ENCODE measurements around the gene TPRG1L.
"Not testable (repeated sequence)": the region's sequence is repeated elsewhere in the genome, so short reads cannot be mapped to it uniquely, and the experiment has no call there.

Gene TPRG1L

DNA sequence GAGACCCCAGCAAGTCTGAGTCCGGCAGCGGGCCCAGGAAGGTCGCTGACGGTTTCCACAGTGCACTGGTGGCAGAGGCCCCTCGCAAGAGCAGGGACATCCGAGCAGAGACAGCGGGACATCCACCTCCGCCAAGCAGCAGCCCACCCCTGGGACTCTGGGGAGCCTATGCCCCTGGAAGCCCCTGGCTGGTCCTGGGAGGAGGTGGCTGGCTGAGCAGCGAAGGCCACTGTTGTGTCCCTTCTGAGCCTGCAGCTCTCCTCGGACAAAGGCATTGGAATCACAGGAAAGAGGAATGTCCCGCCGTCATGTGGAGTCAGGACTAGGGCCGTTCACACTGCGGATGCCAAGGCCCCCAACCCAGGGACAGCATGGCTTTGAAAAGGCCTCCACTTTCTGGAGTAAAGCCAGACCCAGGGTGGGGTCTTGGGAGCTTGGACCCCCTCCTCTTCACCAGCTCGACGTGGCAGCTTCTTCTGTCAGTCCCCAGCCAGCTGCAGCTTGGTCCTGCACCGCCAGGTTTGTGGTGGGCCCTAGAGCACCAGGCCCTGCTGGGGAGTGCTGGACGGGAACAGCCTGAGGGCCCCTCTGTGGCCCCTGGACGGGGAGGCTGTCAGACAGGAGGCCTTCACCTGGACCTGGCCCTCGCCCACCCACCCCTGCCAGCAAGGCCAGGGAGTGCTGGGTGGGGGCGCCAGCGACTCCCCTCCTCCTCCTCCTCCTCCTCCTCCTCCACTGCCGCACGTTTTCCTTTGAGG is 14.9 kb upstream of the TPRG1L start:
- no peak for DNase-seq

DNA sequence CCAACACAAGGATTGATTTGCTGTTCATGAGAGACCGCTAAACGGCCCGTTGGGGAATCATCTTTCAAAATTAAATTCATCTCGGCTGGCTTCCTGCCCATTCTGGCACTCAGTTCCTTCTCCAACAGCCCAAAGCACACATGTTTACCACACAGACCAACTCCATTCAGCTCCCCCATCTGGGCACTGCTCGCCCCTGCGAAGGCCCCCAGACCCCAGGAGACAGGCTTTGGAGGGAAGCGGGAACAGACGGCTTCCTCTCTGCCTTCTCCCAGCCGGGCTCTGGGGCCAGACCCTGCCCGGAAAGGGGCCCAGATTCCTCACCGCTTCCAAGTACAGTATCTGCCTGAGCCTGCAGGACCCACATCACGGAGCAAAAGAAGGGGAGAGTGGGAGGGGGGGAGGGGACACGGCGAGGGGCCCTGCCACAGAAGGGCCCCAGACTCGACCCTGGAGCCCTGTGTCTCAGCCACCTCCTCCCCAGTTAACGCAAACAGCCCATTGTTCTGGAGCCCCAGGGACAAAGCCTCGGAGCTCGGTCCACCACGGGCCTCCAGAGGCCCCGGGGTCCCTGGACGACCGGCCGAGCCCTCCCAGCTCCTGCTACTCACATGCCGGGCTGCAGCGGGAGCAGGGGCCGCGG is 14.2 kb upstream of the TPRG1L start:
- DNase-seq = no peak

DNA sequence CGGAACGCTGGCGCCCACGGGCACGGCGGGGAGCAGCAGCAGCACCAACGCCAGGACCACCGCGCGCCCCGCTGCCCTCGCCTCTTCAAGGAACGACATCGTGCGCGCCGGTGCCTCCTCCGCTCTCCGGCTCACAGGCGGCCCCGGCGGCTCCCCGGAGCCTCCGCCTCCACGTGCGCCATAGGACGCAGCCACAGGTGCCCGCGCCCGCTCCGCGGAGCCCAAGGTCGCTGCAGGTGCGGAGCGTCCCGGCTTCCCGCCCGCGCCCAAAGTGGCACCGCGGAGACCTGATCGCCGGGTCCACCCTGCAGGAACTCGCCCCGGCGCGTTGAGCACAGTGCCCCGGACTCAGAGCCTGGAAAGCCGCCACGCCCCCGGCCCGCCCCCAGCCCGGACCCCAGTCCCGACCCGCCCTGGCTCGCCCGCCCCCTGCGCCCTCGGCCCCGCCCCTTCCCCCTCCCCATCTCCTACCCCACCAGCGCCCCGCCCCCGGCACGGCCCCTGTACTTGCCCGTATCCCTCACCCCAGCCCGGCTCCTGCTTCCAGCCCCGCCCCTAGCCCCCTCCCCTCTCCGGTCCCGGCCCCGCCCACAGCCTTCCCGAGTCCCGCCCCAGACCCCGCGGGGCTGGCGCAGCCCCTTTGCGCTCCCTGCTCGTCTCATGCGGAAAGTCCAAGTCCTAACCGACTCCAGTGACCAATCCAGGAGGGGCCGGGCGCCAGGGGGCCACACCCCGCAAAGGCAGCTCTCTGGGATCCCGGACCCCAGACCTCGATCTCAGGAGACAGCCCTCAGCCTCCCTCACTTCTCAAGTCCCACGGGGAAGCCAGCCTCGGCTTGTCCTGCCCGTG is 13.4 kb upstream of the TPRG1L start, which contains the start of gene MEGF6:
TSS of gene MEGF6 (minus strand) at position 339 of the 850 bp plus-strand sequence. CDS start at position 99, 240 bp downstream.
- no peak for DNase-seq

DNA sequence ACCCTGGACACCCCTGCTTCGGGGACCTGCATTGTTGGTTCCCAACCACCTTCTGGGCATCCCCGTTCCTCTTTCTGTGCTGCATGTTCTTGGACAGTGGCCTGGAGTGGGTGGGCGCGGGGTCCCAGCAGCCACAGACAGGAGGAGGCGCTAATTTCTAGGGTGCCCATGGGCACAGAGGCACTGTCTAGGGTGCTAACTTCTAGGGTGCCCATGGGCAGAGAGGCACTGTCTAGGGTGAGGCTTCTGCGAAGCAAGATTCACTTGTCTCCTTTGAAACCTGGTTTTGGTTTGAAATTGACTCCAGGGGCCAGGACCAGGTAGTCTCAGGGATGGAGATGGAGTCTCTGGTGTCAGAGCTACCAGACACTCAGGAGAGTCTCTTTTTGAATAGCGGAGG is 12.7 kb upstream of the TPRG1L start:
- DNase-seq = no peak

DNA sequence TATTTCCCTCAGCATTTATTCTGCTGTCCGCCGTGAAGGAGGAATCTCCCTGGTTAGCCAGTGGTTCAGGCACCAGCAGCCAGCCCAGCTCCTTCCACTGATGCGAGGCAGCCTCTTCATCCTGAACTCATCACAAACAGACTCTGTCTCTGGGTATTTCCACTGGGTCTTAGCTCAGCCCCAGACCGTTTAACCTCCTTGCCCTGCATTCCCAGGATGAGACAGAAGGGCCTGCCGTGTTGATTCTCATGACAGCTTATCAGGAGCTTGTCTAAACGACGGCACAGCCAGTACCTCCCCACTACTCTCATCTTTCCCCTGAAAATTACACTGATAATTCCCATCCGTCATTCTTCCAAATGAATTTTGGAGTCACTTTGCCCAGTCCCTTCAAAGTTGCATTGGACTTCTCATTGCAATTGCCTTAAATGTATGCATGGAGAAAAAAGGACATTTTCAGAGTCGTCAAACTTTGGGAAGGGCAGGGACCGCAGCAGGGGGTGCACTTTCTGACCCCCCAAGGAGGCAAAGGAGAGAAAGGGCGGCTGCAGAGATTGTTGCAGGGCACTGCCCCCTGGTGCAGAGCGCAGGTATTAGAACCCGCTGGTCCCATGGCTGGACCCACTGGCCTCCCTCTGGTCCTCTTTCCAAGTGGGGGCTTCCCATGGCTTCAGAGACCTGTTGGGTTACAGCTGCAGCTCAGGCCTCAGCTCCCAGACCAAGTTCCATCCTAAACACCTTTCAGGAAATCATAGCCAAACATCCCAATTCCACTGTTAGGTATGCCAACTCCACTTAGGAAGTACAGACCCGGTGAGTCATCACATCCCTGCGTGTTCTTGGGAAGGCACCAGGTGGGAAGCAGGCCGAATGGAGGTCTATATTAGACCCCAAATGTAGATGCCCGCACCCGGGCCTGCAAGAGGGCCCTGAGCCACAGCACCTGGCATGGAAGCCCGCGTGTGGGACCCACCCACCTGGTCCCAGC is 9.8 kb upstream of the TPRG1L start:
- DNase-seq = no peak

DNA sequence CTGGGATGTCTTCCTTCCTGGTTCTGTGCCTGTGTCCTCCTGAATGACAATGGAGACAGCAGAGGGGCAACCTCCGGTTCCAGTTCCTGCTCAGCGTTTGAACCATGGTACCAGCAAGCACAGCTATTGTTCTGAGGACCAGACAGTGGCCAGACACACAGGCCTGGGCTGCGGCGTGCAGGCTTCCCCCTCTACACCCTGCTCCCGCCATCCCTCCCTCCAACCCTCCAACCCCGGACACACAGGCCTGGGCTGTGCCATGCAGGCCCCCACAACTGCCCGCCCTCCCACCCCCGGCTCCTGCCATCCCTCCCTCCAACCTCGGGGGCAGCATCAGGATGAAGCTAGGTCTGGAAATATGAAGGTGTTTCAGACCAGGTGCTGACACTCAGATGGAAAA is 8.0 kb upstream of the TPRG1L start:
- no peak for DNase-seq

DNA sequence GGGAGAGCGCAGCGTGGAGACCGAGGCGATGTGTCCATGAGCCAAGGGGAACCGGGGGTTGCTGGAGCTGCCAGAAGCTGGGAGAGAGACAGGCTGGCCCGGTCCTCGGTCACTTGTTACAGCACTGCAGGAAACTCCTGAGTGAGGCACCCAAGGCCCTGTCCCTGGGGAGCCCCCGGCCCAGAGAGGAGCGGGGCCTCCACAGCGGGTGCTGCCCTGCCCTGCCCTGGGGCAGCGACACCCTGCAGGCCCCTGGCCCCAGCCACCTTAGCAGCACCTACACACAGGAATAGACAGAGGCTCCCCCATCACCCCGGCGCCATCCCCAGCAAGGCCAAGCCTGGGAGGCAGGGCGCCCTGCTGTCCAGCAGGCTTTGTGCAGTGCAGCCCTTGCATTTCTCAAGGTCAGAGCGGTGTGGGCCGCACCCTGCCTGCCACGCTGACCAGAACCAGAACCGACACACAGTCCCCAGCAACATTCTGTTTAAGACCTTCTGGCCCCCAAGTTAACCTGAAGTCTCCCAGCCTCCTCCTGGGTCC is 6.9 kb upstream of the TPRG1L start:
- no peak for DNase-seq

DNA sequence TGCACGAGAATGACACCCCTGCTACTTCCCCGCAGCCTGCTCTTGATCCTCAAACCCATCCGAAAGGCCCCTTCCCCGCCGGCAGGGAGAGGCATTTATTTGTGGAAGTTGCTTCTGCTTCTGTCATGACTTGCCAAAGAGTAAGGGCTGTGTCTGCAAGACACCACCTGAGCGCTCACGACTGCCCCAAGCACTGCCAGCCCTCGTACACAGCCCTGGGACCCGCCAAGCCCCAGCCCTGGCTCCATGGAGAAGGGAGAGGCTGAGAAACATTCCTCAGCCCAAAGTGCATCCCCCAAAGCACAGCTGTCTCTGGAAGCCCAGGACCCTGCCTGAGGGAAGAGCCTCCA is 6.3 kb upstream of the TPRG1L start:
- no peak for DNase-seq

DNA sequence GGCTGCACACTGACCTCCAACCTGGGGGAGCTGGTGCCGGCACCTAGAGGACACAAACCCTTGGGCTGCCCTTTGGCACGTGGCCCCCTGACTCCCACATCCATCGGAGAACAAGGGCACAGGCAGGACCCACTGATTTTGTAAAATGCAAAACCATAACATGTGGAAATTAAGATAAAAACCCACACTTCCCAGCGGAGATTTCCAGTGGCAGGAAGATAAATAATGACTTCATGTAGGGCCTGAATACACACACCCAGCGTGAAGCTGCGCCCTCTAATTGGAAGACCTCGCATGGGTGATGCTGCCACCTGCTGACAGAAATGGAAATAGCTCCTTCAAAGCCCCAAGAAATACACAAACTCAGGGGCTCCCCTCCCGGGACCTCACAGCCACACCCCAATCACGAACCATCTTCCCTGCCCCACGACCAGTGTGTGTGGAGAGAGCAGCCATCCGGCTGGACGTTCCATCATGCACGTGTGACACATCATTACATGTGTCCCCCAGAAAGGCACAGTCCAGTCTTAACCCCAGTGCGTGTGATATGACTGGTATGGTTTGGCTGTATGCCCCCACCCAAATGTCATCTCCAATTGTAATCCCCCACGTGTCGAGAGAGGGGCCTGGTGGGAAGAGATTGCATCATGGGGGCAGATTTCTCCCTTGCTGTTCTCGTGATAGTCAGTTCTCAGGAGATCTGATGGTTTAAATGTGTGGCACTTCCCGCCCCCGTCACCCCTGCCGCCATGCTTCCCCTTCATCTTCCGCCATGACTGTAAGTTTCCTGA is 5.7 kb upstream of the TPRG1L start:
- peak; percentile 47 for DNase-seq

DNA sequence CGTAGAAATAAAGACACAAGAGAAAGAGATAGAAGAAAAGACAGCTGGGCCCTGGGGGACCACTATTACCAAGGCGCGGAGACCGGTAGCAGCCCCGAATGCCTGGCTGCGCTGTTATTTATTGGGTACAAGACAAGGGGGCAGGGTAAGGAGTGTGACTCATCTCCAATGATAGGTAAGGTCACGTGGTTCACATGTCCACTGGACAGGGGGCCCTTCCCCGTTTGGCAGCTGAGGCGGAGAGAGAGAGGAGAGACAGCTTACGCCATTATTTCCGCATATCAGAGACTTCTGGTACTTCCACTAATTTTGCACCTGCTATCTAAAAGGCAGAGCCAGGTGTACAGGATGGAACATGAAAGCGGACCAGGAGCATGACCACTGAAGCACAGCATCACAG is 4.1 kb upstream of the TPRG1L start:
- DNase-seq = no peak

DNA sequence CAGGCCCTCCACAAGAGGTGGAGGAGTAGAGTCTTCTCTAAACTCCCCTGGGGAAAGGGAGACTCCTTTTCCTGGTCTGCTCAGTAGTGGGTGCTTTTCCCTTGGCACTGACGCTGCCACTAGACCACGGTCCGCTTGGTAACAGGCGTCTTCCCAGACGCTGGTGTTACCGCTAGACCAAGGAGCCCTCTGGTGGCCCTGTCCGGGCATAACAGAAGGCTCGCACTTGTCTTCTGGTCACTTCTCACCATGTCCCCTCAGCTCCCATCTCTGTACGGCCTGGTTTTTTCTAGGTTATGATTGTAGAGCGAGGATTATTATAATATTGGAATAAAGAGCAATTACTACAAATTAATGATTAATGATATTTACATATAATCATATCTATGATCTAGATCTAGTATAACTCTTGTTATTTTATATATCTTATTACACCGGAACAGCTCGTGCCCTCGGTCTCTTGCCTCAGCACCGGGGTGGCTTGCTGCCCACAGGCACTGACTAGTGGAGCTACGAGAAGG is 3.6 kb upstream of the TPRG1L start:
- DNase-seq = not testable (repeated sequence)

DNA sequence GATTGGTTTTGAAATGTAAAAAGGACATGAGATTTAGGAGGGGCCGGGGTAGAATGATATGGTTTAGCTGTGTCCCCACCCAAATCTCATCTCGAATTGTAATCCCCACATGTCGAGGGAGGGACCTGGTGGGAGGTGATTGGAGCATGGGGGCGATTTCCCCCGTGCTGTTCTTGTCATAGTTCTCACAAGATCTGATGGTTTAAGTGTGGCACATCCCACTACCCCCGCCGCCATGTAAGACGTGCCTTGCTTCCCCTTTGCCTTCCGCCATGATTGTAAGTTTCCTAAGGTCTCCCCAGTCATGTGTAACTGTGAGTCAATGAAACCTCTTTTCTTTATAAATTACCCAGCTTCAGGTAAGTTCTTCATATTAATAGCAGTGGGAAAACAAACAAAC is 2.7 kb upstream of the TPRG1L start:
- not testable (repeated sequence) for DNase-seq

DNA sequence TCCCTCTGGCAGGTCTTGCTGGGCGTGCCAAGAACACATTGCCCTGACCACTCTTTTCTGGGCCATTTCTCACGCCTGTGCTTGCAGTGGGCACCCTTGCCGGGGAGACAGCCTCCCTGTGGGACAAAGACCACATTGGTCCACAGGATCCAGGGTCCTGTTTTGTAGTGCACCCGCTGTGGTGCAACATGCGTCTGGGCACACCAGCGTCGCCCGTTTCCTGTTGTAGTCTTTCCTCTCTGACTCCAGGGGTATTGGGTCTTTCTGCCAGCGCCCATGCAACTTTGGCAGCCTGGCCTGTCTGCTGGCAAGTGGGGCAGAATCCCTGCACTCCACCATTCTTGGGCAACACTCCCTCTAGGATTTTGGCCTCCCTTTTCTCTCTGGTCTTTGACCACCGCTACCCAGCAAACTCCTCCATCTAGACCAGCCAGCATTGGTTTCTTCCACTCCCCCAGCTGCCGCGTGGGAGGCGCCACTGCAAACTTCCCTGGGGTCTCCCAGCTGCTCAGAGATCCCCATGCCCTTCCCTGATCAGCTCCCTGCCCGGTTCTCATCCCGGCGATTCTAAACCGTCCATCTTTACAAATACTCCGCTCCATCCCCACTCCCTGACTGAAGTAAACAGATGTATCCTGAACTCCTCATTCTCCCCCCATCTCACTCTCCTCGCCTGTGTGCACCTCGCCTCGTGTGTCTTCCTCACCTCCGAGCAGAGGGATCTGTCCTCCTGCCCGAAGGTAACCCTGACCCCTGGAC is 1.2 kb upstream of the TPRG1L start:
- DNase-seq = no peak

DNA sequence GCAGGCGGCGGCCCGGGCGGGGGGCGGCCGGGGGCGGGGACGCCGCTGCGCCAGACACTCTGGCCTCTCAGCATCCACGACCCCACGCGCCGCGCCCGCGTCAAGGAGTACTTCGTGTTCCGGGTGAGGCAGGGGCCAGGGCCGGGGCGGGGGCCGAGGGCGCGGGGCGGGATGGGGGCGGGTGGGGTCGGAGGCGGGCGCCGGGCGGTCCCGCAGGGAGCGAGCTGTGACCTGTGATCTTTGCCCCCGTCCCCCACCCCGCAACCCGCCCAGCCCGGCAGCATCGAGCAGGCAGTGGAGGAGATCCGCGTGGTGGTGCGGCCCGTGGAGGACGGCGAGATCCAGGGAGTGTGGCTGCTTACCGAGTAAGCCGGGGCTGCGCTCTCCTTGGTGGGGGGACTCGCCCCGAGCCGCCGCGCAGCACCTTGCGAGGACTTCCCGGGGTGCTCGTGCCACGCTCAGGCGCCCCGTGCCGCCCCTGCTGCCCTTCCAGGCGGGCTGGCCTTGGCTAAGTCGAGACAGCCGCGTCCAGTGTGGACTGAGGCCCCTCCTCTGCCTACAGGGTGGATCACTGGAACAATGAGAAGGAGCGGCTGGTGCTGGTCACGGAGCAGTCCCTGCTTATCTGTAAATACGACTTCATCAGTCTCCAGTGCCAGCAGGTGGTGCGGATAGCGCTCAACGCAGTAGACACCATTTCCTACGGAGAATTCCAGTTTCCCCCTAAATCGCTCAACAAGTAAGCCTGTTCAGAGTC is 514 bp downstream of the TPRG1L start:
- DNase-seq = no peak

DNA sequence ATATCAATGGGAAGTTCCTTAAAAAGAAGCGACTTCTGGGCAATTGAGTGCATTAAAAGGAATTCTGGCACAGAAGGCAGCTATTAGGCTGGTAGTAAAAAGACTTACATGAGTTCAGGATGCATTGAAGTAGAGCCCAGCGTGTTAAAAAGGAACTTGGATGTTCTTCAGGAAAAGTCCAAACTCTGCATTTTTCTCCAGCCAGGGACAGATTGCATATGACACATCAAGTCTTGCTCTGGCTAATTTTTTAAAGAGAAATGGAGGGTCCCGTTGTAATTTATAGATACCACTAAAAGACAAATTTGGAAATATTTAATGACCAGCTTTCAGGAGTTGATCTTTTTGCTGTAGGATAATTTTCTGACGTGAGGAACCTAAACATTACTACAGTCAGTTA is 1.2 kb downstream of the TPRG1L start:
- no peak for DNase-seq

DNA sequence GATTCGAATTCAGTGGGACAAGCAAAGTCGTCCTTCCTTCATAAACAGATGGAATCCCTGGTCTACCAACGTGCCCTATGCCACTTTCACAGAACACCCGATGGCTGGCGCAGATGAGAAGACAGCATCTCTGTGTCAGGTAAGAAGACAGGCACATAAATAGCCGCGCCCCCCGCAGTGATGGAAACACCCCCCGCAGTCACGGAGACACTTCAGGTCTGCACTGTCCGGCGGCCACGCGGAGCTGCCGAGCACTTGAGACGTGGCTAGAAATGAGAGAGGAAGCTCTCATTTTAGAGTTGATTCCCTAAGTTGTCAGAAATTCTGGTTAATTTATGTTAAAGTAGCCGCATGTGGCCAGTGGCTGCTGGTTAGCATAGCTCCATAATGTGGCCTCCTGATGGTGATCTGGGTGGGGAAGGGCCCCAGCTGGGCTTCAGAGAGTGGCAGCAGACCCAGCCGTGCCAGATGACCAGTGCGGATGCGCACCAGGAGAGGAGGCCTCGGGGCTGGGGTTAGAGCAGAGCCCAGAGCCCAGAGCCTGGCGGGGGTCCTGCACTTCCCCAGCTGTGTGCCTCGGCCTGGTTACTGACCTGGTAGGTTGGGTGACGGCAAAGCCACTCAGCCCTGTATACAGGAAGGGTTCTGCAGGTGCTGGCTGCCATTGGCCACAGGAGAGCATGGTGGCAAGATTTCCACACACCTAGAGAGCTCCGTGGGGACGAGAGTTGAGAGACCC is 2.9 kb downstream of the TPRG1L start:
- no peak for DNase-seq

DNA sequence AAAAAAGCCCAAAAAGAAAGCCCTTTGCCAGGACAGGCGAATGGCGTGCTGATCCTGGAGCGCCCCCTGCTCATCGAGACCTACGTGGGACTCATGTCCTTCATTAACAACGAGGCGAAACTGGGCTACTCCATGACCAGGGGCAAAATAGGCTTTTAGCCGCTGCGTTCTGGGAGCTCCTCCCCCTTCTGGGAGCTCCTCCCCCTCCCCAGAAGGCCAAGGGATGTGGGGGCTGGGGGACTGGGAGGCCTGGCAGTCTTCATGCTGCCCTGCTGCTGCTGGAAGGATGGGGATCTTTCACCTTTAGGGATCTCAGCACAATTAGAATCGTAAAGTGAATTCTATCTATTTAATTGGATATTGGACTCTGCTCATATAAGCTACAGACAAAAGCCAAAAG is 3.6 kb downstream of the TPRG1L start:
- no peak for DNase-seq

DNA sequence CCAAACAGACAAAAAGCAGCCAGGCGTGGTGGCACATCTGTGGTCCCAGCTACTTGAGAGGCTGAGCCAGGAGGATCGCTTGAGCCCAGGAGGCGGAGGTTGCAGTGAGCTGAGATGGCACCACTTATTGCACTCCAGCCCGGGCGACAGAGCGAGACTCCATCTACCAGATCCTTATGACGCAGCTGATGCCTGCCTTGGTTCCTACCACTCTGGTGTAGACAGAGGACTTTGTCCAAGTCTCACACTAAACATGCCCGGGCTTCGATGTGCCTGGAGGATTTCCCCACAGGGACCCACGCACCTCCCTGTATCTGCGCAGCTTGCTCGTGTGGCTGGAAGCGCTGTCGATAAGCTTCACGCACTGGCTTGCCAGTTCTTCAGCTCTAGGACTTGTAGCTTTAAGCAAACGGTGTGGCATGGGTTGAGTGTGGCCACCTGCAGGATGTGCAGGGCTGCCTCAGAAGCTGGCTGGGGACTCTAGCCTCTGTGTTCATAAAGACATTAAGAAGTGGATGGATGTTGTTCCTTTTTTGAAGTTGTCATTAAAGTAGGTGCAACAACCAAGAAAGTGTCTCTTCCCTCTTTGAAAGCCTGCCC is 4.8 kb downstream of the TPRG1L start:
- DNase-seq = no peak

Data from T1000 (cell line).